NCI-H510A treated with DMSO at 0.1 percent for 48 hours (cell line): Measurements from ENCODE around the gene IFITM10.
"Not testable (repeated sequence)": the region's sequence is repeated elsewhere in the genome, so short reads cannot be mapped to it uniquely, and the experiment has no call there.

Experiments
- DNase-seq: peaks from one replicate; lab custom pipeline; 2025; lab: John Stamatoyannopoulos, UW

Gene IFITM10

GRCh38 chr11:1778141-1778911 lies 27.9 kb upstream of the IFITM10 start:
- no peak for DNase-seq

- DNase-seq = no peak
Measured at GRCh38 chr11:1777737-1778136, 27.3 kb upstream of the IFITM10 start.

GRCh38 chr11:1776944-1777715 lies 26.7 kb upstream of the IFITM10 start:
- DNase-seq = no peak

- no peak for DNase-seq
Measured at GRCh38 chr11:1776331-1776851, 26.0 kb upstream of the IFITM10 start.

GRCh38 chr11:1774886-1775285 lies 24.5 kb upstream of the IFITM10 start:
- DNase-seq = no peak

GRCh38 chr11:1773994-1774550 lies 23.7 kb upstream of the IFITM10 start:
- no peak for DNase-seq

- no peak for DNase-seq
Measured at GRCh38 chr11:1773131-1773993, 23.0 kb upstream of the IFITM10 start.

GRCh38 chr11:1772270-1773130 lies 22.1 kb upstream of the IFITM10 start:
- no peak for DNase-seq

- no peak for DNase-seq
Measured at GRCh38 chr11:1771700-1772099, 21.3 kb upstream of the IFITM10 start.

GRCh38 chr11:1771273-1771672 lies 20.9 kb upstream of the IFITM10 start:
- DNase-seq = no peak

GRCh38 chr11:1770528-1770927 lies 20.1 kb upstream of the IFITM10 start:
- DNase-seq = no peak

- DNase-seq = no peak
Measured at GRCh38 chr11:1770061-1770460, 19.7 kb upstream of the IFITM10 start.

- not testable (repeated sequence) for DNase-seq
Measured at GRCh38 chr11:1769304-1769936, 19.0 kb upstream of the IFITM10 start.

- no peak for DNase-seq
Measured at GRCh38 chr11:1768141-1768469, 17.7 kb upstream of the IFITM10 start.

- DNase-seq = no peak
Measured at GRCh38 chr11:1767399-1768140, 17.2 kb upstream of the IFITM10 start.

GRCh38 chr11:1766719-1767398 lies 16.5 kb upstream of the IFITM10 start:
- DNase-seq = no peak

GRCh38 chr11:1765871-1766718 lies 15.7 kb upstream of the IFITM10 start:
- no peak for DNase-seq
